Suppressor macrophage treated with lipopolysaccharide for 4 hours (primary cell): ENCODE measurements around the gene UBXN10.

ENCODE experiments used
- DNase-seq: peaks from one replicate; pipeline ENCODE4 v3.0.0-alpha.2; 2020

UBXN10 gene

DNA sequence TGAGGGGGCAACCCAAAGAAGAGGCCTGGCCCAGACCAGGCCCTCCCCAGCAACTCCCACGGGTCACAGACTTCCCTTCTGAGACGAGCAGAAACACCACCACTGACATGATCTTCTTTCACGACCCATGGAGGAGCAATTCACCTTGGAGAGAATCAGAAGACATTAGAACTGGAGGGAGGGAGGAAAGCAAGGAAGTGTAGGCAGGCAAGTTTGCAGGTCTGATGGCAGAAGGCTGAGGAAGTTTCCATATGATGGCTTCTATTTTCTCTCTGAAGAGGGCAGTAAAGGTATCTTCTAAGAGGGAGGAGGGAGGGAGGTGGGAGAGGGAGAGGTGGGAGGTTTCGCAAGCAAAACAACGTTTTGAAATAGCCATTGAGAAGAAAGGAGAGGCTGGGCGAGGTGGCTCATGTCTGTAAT is 1.4 kb upstream of the UBXN10 start:
- no peak for DNase-seq

DNA sequence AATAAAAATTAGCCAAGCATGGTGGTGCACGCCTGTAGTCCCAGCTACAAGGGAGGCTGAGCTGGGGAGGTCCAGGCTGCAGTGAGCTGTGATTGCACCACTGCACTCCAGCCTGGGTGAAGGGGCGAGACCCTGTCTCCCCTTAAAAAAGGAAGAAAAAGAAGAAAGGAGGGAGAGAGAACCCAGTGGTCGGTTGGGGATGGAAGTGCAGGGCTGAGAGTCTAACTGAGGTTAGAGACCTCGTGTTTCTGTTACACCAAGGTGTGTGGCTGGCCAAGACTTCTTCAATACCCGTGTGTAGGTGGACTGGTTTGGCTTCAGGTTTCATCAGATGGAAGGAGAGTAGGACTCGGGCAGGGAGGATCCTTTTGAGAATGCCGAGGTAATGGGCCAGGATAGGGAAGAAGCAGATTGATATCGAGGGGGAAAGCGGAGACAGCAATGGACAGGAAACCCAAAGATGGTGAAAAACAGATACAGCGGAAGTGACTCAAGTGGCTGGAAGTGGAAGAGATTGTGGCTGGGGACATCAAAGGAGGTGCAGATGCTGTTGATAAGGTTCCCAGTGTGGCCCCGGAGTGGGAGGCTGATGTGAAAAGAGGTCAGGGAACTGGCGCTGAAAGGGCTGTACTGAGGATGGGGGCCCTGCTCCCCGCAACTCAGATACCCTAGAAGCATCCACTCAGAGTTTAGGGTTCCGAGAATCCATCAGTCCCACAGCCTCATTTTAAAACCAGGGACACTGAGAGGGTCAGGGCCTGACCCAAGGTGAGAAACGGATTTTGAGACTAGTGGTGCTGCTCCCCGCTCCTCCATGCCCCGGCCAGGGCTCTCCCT is 681 bp upstream of the UBXN10 start:
- no peak for DNase-seq

DNA sequence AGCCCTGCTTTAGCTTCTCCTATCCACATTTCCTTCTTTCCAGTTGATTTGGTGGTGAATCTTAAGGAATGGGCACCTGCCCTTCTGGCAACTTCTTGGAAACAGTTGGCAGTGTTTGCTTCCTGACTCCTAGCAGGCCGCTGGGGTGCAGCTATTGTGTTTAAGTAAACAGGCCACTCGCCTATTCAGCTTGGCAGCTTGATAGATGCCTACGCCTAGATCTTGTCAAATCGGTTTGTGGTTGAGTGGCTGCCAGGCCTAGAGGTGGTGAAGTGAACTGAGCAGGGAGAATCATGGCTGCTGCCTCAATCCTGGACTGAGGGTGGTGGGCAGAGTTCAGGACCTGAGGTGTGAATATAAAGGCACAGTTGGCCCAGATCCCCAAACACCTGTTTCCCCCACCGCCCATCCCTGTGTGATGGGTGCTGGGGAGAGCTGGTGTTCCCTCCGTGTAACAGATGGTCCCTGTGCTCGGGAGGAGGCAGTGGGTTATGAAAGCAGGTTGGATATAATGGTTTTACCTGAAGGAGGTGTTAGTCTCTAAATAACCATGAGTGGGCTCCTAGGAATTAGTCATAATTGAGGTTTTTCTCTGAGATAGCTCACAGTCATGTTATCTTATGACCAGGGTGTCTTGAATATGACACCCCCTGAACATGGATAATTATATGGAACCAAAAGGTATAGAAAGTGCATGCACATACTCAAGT is 1.4 kb downstream of the UBXN10 start:
- DNase-seq: no peak

DNA sequence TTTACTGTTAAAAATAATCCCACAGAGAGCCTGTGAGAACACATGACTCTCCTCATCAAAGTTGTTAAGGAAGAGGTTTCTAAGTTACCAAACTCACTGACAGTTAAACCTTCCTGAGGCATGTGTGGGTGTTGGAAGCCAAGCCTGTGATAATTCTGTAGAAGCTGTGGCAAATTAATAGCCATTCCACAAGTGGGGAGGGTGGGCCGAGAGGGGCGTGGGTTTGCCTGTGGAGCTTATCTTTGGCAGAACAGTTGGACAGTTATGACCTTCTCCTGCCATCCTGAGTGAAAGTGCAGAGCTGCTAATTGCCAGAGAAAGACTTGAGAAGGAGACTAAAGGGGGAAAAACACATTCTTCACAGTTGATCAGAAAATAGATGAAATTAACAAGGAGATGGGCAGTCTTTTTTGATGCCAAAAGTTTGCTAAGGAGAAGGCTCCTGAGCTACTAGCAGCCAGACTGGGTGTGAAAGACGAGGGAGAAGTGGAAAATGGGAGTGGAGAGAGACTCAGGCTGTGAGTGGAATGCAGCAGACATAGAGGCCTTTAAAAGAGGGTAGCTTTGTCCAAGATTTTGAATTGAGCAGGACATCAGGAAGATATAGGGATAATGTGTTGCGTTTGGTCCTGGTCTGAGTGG is 2.0 kb downstream of the UBXN10 start:
- DNase-seq: no peak

DNA sequence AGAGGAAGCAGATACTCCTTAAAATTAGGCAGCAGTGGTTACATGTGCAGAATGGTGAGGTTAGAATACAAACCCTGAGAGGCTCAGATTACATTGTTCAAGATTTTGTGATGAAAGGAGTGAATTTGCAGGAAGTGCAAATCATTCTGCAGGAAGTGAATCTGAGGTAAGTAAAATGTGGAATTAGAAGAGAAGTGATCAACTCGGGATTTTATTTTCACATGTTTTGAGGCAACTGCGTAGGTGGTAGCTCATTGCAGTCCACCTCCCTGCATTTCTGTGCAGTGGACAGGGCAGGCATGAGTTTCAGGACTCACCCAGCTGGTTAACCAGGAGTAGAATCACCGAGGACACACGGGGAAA is 2.5 kb downstream of the UBXN10 start:
- DNase-seq: no peak

DNA sequence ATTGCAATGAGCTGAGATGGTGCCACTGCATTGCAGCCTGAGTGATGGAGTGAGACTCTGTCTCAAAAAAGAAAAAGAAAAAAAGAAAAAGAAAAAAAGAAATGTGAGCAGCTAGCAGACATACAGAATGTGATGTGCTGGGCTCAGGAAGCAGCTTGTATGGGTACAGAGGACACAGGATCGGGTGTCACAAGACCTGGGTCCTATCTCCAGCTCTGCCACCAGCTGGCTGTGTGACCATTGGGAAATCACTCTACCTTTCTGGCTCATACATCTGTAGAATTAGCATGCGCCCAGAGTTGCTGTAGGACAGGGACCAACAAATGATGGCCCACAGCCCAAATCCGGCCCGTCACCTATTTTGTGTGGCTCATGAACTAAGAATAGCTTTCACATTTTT is 3.8 kb downstream of the UBXN10 start:
- no peak for DNase-seq

DNA sequence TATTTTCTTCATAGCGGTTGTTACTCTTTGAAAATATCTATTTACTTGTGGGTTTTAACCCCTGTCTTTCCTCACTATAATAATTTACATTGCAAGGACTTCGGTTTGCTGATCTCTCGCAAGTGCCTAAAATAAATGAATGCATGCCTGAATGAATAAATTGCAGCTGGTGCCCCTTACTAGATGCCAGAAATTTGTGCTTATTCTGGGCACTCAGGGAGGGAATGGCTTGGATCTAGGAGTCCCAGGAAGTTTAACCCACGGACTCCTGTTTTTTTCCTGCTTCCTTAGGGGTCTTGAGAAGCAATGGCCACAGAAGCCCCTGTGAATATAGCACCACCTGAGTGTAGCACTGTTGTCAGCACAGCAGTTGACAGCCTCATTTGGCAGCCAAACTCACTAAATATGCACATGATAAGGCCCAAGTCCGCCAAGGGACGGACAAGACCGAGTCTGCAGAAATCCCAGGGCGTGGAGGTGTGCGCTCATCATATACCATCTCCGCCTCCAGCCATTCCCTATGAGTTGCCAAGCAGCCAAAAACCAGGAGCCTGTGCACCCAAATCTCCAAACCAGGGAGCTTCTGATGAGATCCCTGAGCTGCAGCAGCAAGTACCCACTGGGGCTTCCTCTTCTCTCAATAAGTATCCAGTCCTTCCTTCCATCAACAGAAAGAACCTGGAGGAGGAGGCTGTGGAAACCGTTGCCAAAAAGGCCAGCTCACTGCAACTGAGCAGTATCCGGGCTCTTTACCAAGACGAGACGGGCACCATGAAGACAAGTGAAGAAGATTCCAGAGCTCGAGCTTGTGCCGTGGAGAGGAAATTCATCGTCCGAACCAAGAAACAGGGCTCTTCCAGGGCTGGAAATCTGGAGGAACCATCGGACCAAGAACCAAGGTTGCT is 4.6 kb downstream of the UBXN10 start:
- no peak for DNase-seq

DNA sequence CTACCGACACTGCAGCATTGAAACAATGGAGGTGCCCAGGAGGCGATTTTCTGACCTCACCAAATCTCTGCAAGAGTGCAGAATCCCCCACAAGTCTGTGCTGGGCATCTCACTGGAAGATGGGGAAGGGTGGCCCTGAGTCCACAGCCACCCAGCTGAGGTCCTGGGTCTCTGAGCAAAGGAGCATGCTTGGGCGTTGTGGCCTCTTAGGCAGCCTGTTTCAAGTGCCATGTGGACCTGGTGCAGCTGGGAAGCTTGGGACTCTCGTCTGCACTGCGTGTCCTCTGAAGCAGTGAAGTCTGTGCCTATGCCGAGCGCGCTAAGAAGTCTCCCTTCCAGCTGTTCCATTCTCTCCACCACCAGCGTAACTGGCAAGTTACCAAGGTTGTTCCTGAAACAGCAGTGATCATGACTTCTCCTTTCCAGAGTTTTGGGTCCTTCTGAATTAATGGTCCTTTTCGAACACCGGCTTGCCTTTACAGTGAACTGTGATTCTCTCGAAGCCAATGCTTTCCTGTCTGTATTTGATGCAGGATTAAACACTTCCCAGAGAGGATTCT is 5.5 kb downstream of the UBXN10 start:
- no peak for DNase-seq

DNA sequence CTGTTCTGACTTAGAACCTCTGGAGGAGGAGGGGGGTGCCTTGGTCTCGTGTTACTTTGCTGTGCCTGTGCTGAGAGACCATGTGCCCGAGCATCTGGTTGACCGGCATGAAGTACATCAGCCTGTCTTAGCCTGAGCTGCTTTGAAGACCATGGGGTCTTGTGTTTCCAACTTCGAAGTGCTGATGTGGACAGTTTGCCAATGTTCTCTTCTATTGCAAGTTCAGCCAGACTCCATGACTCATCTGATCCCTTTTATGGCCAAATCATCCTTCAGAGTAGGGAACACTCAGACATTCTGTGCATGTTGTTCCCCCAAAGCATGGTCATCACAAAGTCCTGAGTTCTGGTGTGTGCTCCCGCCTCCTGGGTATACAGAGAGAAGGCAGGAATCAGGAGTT is 6.5 kb downstream of the UBXN10 start:
- DNase-seq: peak; percentile 9

DNA sequence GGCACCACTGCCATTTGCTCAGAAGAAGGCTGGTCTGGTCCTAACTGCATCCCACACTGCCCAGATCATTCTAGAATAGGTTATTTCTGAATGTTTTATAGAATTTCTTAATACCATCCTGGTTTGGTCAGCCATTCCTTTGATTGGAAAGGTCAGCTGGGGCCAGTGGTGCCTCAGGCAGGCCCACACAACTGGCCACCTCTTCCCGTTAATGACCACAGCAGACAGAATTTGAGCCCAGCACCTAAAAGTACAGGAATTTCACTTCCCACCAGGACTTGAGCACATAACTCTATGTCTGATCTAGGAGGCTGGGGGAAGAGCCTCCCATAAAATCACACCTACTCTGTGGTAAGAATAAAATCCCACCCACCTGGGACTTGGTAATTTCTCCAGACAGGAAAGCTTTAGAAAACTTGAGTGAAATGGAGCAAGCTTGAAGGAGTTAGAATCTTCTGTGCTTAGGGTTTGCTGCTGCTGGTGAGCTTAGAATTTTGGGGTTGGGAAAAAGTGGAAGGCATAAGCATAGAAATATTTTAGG is 7.0 kb downstream of the UBXN10 start:
- no peak for DNase-seq

DNA sequence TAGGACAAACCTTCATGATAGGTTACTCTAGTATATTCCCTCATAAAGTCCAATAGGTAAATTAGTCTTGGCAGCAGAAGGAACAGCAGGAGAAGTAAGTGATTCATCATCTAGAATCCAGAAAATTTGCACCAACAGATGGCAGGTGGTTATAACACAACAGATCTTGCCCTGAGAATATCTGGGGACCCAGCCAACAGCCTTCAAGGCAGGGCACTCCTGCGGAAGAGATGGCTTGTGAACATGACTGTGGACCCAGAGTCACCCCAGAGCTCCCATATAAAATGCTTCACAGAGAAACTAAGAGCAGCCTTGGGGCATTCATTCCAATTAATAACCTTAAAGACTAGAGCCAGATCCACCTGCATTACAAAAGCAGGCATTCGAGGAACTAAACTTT is 8.3 kb downstream of the UBXN10 start:
- DNase-seq: no peak

DNA sequence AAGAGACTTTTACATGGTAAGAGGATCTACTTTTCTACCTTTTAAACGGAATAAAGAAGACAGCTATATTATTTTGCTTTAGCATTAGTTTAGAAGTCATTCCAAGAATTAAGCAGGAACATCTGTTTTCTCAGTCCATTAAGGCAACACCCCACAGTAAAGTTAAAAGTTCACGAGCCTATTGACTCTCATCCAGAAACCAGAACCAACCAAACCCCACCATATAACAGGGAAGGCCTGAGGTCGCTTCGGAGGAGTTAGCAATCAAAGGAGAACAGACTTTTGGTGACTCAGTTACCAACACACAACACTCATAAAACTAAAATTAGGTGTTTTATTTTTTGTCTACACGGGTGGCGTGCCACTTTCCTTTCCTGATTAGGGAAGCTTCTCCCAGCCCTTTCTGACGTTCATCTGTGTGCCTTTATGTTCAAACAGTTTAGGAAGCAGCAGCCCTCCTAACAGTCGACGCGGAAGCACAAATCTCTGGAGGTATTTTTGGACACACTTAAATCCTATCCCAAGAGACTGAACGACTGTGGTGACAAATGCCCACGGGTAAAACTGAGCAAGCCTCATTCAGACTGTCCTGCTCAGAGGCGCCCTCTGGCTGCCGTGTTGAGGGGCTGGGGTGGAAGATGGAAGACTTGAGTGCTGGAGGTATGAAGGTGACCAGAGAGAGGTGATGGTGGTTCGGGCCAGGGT is 9.0 kb downstream of the UBXN10 start:
- peak; percentile 72 for DNase-seq

DNA sequence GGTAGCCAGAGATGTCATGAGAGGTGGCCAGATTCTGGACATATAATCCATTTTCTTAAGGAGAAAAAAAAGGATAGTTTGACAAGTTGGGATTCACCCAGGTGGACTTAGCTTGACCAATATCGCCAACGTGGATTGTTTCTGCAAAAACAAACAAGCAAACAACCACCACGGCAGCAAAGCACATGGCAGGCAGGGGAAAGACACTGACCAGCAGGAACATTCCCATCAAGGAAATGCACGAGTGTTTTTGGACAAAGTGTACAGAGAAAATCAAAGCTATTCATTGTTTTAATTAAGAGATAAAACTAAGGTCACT is 9.5 kb downstream of the UBXN10 start:
- DNase-seq: no peak

DNA sequence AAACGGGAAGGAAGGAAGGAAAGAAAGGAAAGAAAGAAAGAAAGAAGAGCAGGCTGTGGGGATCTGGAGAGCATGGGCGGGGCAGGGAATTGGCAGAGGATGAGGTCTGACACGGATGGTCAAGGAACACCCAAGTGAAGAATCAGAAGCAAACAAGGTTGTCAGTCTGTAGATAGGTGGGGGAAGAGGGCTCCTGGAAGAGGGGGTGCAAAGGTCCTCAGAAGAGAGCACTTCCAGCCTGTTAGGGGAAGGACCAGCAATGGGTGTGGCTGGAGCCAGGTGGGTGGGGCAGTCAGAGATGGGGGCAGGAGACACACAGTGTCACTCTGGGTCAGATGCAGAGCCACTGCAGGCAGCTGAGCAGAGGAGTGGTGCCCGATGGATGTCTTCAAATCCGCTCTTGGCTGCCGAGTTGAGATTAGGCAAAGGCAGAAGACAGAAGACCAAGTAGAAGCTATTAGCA is 11.5 kb downstream of the UBXN10 start:
- no peak for DNase-seq

DNA sequence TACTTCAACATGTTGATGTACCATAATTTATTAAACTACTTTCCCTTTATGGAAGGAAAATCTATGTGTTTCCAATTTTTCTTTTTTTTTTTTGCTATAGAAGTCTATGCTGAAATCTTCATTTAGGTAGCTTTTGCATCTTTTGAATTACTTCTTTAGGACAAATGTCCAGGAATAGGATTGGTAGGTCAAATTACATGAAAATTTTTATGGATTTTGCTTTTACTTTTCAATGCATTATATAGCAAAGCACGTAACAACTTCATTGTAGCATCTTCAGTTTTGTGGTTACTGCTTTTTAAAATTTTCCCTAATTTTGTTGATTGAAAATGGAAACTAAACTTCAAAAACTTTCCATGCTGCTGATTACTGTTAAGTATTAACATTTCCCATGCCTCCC is 12.4 kb downstream of the UBXN10 start:
- DNase-seq: no peak

DNA sequence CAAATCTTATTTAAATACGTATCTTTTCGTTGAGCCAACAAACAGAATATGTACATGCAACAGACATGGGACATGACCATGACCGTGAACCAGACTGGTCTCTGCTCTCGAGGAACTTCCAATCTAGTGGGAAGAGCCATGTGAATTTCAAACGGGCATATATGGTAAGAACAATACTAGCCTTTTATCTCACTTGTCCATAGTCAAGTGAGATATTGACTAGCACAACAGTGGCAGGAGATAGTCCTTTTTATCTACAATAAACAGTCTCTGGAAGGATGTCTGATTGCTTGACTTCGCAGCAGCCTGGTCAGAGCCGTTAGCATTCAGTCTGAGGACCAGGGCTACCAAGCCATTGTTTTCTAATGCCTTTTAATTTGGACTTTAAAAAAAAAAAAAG is 13.0 kb downstream of the UBXN10 start:
- DNase-seq: no peak

DNA sequence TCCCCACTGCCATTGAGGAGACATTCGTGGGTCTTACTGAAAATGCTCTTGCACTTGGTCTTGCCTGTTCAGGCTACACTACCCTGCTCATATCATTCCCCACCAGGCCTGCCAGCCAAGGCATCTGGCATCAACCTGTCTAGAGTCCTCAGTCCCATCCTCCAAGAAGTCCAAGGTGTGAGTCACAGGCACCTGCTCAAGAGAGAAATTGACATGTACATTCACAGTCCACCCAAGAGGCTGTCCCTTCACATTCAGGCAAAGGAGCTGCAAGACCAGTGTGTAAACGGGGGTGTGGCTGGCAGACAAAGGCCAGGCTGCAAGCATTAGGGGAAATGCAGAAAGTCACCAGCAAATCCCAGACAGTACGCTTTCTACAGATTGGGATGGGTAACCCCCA is 13.5 kb downstream of the UBXN10 start:
- no peak for DNase-seq

DNA sequence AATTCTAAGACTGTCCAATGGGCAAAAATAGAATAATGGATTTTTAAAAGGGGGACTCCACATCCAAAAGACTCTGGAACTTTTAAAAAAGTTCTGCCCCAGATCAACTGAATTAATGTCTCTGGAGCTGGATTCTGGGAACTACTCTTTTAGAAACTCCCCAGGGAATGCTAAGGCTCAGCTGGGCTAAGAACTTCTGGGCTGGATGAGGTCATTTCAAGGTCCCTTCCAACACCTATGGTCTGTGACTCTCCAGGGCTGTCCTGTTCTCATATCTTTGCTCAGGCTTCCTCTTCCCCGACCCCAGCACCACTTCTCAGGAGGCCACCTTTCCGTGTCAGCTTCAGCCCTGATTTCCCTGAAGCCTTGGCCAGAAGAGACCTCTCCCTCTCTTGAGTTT is 13.9 kb downstream of the UBXN10 start:
- no peak for DNase-seq

DNA sequence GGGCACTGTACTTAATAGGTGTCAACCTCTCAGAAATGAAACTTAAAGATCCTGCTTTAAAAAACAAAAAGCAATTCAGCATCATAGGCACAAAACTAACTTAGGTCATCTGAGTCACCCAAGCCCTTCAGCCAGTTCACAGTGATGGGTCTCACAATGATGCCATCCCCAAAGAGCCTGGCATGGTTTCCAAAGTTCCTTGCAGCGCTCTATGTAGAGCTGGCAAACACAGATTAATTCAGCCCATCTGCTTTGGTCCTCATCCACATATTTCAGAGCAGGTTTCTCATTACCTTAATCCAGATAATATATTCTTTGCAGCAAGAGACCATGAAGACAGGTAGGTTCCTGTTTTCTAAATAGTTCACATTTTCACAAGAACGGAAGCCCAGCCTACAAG is 15.1 kb downstream of the UBXN10 start:
- no peak for DNase-seq

DNA sequence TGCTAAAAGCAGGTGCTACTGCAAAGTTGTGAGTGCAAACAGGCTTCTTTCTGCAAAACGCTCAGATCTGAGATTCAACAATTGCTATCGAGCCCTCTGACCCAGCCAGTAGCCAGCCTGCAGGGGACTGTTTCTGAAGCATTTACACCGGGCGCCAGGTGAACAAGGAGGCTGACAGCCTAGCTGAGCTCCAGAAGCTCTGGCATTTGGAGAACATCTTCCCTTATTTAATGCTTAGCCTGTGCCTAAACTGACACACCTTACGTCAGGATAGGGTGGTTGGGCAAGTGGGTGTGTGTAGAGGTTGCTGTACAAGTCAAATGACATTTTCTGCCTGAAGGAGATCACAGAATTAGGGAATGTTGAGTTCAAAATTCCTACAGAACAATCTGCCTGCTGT is 16.3 kb downstream of the UBXN10 start:
- no peak for DNase-seq

DNA sequence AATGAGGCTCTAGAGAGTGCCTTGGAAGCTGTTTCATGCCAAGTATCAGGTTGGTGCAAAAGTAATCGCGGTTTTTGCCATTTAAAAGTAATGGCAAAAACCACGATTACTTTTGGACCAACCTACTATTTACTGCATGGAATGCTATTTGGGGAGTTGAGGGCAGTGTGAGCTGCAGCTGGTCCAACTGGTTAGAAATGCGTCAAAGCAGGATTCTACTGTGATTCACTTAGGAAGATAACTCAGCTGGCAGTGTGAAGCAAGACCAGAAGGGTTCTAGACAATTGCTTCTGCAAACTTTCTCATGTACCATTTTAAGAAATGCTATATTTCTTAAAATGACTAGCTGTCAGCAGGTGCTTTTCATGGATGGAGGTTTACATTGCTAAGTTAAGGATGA is 21.6 kb downstream of the UBXN10 start:
- no peak for DNase-seq

DNA sequence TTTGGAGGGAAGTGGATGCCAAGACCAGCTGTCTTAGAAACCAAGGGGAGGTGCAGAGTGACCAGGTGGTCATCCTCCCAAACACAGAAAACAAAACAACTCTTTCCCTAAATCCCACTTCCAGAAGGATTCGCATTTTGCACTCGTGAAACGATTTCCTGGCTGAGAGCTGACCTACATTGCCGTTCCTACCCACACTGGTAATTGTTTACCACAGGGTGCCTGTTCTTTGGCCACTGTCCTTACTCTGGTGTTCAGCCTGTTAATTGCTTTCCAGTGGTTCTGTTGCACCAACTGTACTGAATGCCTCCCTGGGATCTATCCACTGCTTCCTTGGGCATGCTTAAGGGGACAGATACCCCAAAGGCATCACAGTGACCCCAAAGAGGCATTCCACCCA is 23.6 kb downstream of the UBXN10 start:
- no peak for DNase-seq
